Tibial artery (tissue), 4 donors: Measurements from ENCODE around the gene SUN2.

ENCODE experiments used
- DNase-seq, 2 donors: peaks; one replicate each; pipeline ENCODE4 v3.0.0-alpha.2; 2019
- H3K27ac ChIP-seq, 2 donors: fragments of 200-600 bp; sonication (generic) in 1 of 2; 1 replicate in 1 of 2; 2 replicates in 1 of 2; pipeline ENCODE4 v1.5.1; 2018 to 2019; ENCODE audit warnings: mild to moderate bottlenecking in 1 of 2
- H3K27me3 ChIP-seq, 2 donors: fragments of 200-600 bp; sonication (generic) in 1 of 2; one replicate each; pipeline versions ENCODE4 v1.5.1 to v1.6.0; 2016 to 2019
- H3K36me3 ChIP-seq, 3 donors: fragments of 200-600 bp; sonication (generic) in 2 of 3; one replicate each; pipeline ENCODE4 v1.5.1; 2016 to 2019; ENCODE audit warnings: mild to moderate bottlenecking in 2 of 3
- H3K4me1 ChIP-seq, 4 donors: fragments of 200-600 bp; sonication (generic) in 2 of 4; 1 replicate in 3 of 4; 2 replicates in 1 of 4; pipeline ENCODE4 v1.5.1; 2016 to 2019
- H3K4me3 ChIP-seq, 2 donors: fragments of 200-600 bp; sonication (generic) in 1 of 2; 1 replicate in 1 of 2; 2 replicates in 1 of 2; pipeline ENCODE4 v1.5.1; 2018 to 2019; ENCODE audit warnings: mild to moderate bottlenecking in 2 of 2
- H3K9me3 ChIP-seq, 3 donors: fragments of 200-600 bp; sonication (generic) in 1 of 3; one replicate each; pipeline ENCODE4 v1.5.1; 2016 to 2019
- intact Hi-C: fragments of 100-400 bp; cut with DNase I; formaldehyde crosslinking; loops from one replicate; pipeline ENCODE4 v1.15.0; 2023; ENCODE audit warnings: low total_unique reads
- TF ChIP-seq, protein P1 (sequence below), 2 experiments: fragments of 200-600 bp in 1 of 2; fragments of 450-650 bp in 1 of 2; IDR thresholded peaks; one replicate each; pipeline ENCODE4 v1.5.1; 2017 to 2019; ENCODE audit warnings: antibody characterized with exemption in 2 of 2, mild to moderate bottlenecking in 1 of 2, moderate library complexity in 1 of 2

SUN2 gene

DNA sequence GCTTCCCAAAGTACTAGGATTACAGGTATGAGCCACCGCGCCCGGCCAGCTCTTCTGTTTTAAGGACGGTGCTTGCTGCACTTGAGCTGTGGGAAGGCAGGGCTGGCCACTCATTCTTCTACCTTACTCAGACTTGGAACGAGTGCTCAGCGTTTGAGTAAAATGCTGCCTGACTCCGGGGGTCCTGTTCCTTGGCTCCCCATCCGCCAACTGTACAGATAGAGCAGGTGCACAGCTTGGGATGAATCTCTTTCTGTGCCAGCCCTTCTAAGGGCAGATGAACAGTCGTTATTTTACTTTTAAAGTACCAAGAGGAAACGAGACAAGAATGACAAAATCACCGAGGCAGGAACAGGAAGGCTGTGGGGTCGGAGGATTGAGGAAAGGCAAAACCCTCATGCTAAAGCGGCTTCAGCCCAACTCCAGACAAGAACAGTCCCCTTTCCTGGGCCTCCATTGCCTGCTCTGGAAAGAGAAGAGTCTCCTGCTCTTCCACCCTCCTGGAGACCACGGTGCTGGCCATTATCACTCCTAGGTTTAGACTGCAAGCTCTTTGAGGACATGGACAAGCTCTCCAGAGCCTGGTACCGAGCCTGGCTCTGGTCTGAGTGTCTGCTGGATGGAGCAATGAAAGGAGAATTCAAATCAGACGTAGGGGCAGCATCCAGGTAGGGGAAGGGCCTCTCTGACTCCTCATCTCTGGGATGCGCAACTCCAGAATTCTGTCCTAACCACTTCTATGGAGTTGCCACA lies 1.1 kb upstream of the SUN2 start:
- DNase-seq = no peak
- no peaks in the 10 kb centered on the region for H3K27me3 ChIP-seq
- no peaks in the 10 kb centered on the region for H3K9me3 ChIP-seq
- TF ChIP-seq, protein P1, sequence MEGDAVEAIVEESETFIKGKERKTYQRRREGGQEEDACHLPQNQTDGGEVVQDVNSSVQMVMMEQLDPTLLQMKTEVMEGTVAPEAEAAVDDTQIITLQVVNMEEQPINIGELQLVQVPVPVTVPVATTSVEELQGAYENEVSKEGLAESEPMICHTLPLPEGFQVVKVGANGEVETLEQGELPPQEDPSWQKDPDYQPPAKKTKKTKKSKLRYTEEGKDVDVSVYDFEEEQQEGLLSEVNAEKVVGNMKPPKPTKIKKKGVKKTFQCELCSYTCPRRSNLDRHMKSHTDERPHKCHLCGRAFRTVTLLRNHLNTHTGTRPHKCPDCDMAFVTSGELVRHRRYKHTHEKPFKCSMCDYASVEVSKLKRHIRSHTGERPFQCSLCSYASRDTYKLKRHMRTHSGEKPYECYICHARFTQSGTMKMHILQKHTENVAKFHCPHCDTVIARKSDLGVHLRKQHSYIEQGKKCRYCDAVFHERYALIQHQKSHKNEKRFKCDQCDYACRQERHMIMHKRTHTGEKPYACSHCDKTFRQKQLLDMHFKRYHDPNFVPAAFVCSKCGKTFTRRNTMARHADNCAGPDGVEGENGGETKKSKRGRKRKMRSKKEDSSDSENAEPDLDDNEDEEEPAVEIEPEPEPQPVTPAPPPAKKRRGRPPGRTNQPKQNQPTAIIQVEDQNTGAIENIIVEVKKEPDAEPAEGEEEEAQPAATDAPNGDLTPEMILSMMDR (IDR thresholded peaks at IDR 0.05) = no peak
- intact Hi-C loops = no loop called here
- H3K27ac ChIP-seq = peak overlapping the region; percentile 96 to 98
- peaks cover 11 to 12% (median 11%) of the 10 kb centered on the region in 3 donors for H3K36me3 ChIP-seq
- peaks cover 3 to 38% (median 26%) of the 10 kb centered on the region in 4 donors for H3K4me1 ChIP-seq
- H3K4me3 ChIP-seq = peak overlapping the region; percentile 68 to 76

DNA sequence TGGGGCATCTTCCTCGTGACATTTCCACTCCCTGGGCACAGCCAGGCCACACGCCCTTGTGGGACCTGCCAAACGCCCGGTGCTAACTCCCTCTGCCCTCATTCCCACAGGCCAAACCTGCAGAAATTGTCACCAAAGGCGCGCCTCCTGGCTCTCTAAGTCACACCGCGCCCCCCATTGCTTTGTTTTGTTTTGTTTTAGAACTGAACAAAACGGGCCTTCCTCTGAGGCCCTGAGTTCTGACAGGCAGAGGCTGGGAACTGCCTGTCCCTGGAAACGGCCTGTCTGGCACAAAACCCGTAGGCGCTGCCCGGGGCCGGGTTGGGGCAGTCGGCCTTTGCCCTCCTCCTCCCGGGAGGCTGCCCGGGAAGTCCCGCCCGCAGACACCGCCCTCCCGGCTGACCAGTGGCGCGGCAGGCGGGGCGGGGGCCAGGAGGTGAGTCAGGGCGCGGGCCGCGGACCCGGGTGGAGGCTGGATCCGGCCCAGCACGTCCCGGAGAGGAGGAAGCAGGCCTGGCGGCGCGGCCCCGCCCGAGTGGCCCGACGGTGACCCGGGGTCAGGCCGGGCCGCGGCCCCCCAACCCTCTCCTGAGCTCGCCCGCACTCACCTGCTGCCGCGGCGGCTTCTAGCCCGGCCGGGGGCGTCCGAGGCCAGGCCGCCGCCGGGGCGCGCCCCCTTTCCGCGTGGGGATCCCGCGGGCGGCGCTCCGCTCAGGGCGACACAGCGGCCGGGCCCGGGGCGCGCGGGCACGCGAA lies 465 bp downstream of the SUN2 start:
- peak overlapping the region; percentile 96 to 98 for H3K27ac ChIP-seq

DNA sequence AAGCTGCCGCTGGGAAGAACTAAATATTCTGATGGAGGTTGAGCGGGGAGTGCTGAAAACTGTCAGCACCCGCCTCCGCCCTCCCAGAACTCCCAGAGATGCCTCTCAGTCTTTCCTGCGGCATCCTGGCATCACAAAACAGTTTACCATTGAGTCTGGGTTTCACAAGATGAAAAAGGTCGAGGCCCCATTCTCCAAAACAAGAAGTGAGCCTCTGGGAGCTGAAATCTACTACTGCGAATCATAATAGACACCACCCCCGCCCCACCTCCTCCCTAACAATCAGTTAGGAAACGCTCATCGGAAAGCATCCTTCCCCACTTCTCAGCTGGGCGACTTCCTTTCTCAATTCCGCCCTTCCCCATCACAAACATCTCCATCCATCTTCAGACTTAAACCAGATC lies 1.0 kb downstream of the SUN2 start:
- peaks cover 32 to 33% (median 33%) of the 10 kb centered on the region in 3 donors for H3K36me3 ChIP-seq
- peaks cover 3 to 51% (median 35%) of the 10 kb centered on the region in 4 donors for H3K4me1 ChIP-seq
- peak; percentile 79 to 81 for DNase-seq
- peak overlapping the region; percentile 68 to 76 for H3K4me3 ChIP-seq
- H3K27me3 ChIP-seq = no peaks in the 10 kb centered on the region
- TF ChIP-seq, protein P1 (IDR thresholded peaks at IDR 0.05) = no peak
- intact Hi-C loops = loop anchor here (5.0 kb wide), 1 partner anchor 47 kb away; the partner anchor contains the start of gene GTPBP1
- no peaks in the 10 kb centered on the region for H3K9me3 ChIP-seq
- H3K27ac ChIP-seq = peak overlapping the region; percentile 96 to 98

More for the DNA sequence above, 465 bp downstream of the SUN2 start:
- peaks cover 26 to 28% (median 27%) of the 10 kb centered on the region in 3 donors for H3K36me3 ChIP-seq
- no peaks in the 10 kb centered on the region for H3K27me3 ChIP-seq
- H3K4me3 ChIP-seq = peak overlapping the region; percentile 68 to 76
- intact Hi-C loops = no loop called here
- TF ChIP-seq, protein P1 (IDR thresholded peaks at IDR 0.05) = peak in 1 of 2 experiments; percentile 19
- H3K9me3 ChIP-seq = no peaks in the 10 kb centered on the region
- H3K4me1 ChIP-seq = peaks cover 3 to 51% (median 34%) of the 10 kb centered on the region in 4 donors
- DNase-seq = peak; percentile 97 to 99

DNA sequence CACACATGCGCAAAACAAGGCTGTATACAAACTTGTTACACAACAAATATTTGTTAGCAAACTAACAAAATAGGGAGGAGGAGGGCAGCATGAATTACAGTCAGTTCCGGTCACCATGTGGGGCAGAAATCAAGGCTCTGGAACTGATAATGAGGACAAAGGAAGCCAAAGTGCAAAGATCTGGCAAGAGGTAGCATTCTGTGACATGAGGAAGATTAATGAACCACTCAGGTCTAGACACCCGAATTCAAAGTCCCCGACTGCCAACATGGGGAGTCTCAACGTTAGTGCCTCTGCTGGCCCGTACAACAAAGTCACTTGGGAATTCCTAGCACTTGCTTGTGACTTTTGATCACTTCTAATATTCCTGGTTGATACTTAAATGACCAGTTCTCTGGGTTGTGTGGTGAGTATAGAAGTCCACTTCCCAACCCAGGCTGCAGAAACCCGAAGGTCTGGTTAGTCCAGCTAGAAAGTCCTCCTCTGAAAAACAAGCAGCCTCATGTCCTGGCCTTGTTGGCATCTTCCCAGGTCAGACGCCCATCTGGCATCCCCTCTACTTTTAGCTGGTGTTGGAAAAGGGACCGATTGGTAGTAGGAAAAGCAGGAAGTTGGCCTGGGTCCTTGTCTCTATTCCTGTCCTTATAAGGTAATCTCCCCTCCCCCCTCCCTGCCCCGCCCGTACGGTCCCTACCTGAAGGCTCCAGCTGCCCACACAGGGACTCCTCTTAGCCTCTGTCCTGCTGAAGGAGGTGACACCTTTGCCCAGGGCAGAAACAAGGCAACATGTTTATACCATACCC lies 1.6 kb downstream of the SUN2 start:
- no peaks in the 10 kb centered on the region for H3K9me3 ChIP-seq
- peak; percentile 92 to 98 for DNase-seq
- intact Hi-C loops = loop anchor here (5.0 kb wide), 1 partner anchor 47 kb away; the partner anchor contains the start of gene GTPBP1
- no peaks in the 10 kb centered on the region for H3K27me3 ChIP-seq
- peak overlapping the region; percentile 68 to 76 for H3K4me3 ChIP-seq
- peak overlapping the region; percentile 96 to 98 for H3K27ac ChIP-seq
- peaks cover 38 to 39% (median 39%) of the 10 kb centered on the region in 3 donors for H3K36me3 ChIP-seq
- peaks cover 3 to 51% (median 36%) of the 10 kb centered on the region in 4 donors for H3K4me1 ChIP-seq
- TF ChIP-seq, protein P1 (IDR thresholded peaks at IDR 0.05) = no peak
